WTC11 (cell line): ENCODE measurements around the gene ASS1.

Experiments
- CDX4 ChIP-seq: fragments of 250-450 bp; sonication (Bioruptor Pico); IDR thresholded peaks from 2 replicates; pipeline ENCODE4 v1.9.0; 2021; ENCODE audit warnings: moderate library complexity, mild to moderate bottlenecking, inconsistent platforms, borderline replicate concordance
- CTCF ChIP-seq: fragments of 200-600 bp; IDR thresholded peaks from 2 replicates; pipeline ENCODE4 v1.8.0; 2022; ENCODE audit warnings: antibody characterized with exemption
- NR3C1 ChIP-seq: sonication (generic); formaldehyde crosslinking; conservative IDR thresholded peaks from 2 replicates; pipeline ENCODE4 v1.8.1; 2023; ENCODE audit warnings: low read depth, mild to moderate bottlenecking, missing genetic modification reagents
- SP1 ChIP-seq: sonication (generic); formaldehyde crosslinking; conservative IDR thresholded peaks from 2 replicates; pipeline ENCODE4 v1.8.1; 2022; ENCODE audit warnings: missing genetic modification reagents

GRCh38 chr9:130430734-130431535 lies 13.8 kb upstream of the ASS1 start:
- TF ChIP-seq SP1 (CRISPR knock-in tag): no peak
- no peak for TF ChIP-seq CTCF
- no peak for TF ChIP-seq CDX4 (CRISPR knock-in tag)
- no peak for TF ChIP-seq NR3C1 (CRISPR knock-in tag)
